Gastrocnemius medialis (tissue), 4 donors: ENCODE measurements around the gene RRAGC. TPM values are rescaled to one million over a fixed set of nuclear protein-coding genes. Genes with fewer than 3 reads are reported as not detected.

Experiments
- ATAC-seq, 2 donors: fragments of 150-250 bp; one replicate each; pipeline ENCODE4 v1.9.1; 2016
- DNase-seq, 2 donors: peaks; one replicate each; pipeline ENCODE4 v3.0.0-alpha.2; 2019
- H3K27ac ChIP-seq, 4 donors: fragments of 200-600 bp; sonication (generic); 1 replicate in 1 of 4; 2 replicates in 3 of 4; pipeline ENCODE4 v1.5.1; 2016 to 2018; ENCODE audit warnings: mild to moderate bottlenecking in 2 of 4, moderate library complexity in 1 of 4
- H3K27me3 ChIP-seq, 3 donors: fragments of 200-600 bp; sonication (generic) in 2 of 3; 1 replicate in 1 of 3; 2 replicates in 2 of 3; pipeline versions ENCODE4 v1.5.1 to v1.6.0; 2016 to 2019; ENCODE audit warnings: mild to moderate bottlenecking in 1 of 3, moderate library complexity in 1 of 3
- H3K36me3 ChIP-seq, 2 donors: fragments of 200-600 bp; sonication (generic) in 1 of 2; one replicate each; pipeline ENCODE4 v1.5.1; 2017 to 2018
- H3K4me1 ChIP-seq, 2 donors: fragments of 200-600 bp; sonication (generic) in 1 of 2; one replicate each; pipeline ENCODE4 v1.5.1; 2016 to 2017; ENCODE audit warnings: mild to moderate bottlenecking in 2 of 2
- H3K4me3 ChIP-seq, 4 donors: fragments of 200-600 bp; sonication (generic) in 3 of 4; 1 replicate in 1 of 4; 2 replicates in 3 of 4; pipeline ENCODE4 v1.5.1; 2016 to 2019; ENCODE audit warnings: mild to moderate bottlenecking in 2 of 4
- H3K9me3 ChIP-seq, 3 donors: fragments of 200-600 bp; sonication (generic) in 2 of 3; 1 replicate in 1 of 3; 2 replicates in 2 of 3; pipeline ENCODE4 v1.5.1; 2016 to 2019
- CTCF ChIP-seq, 5 experiments: fragments of 450-650 bp in 3 of 5; fragments of 200-600 bp in 2 of 5; sonication (generic) in 2 of 5; IDR thresholded peaks in 4 of 5; conservative IDR thresholded peaks in 1 of 5; 1 replicate in 4 of 5; 2 replicates in 1 of 5; pipeline ENCODE4 v1.5.1; 2016 to 2019; ENCODE audit warnings: antibody characterized with exemption in 5 of 5, mild to moderate bottlenecking in 3 of 5, moderate library complexity in 3 of 5
- POLR2A ChIP-seq, 2 donors: fragments of 450-650 bp; IDR thresholded peaks; one replicate each; pipeline ENCODE4 v1.6.1; 2017; ENCODE audit warnings: antibody characterized with exemption in 2 of 2, mild to moderate bottlenecking in 2 of 2, moderate library complexity in 2 of 2
- in situ Hi-C, 4 donors: fragments of 200-750 bp; cut with MboI; loops; one replicate each; pipeline versions ENCODE4 v1.15.0 to v1.8.0; 2017; ENCODE audit warnings: low sequenced_read_pairs in 4 of 4
- intact Hi-C: fragments of 100-400 bp; cut with DNase I; formaldehyde crosslinking; loops from one replicate; pipeline ENCODE4 v1.15.1; 2023; ENCODE audit warnings: low total_unique reads
- total RNA-seq, 4 donors: library from RNA; depleted of rRNA; stranded (reverse); fragments of >200 nt; gene quantifications; one replicate each; pipeline versions ENCODE4 v1.1.0 to v1.2.3, GENCODE V29; 2016

The RRAGC gene
- total RNA-seq, 4 donors from 2014 or later, result 8.0 to 15.5 (median 11.2) TPM

GRCh38 chr1:38788341-38789336 is 70.9 kb downstream of the RRAGC start:
- no peak for ATAC-seq
- Histone ChIP-seq H3K27me3 (peaks cover 27 to 46% (median 46%) of the 10 kb centered on the region in 3 donors), H3K36me3 (no peaks in the 10 kb centered on the region), H3K4me3 (no peak overlapping the region), H3K4me1 (no peaks in the 10 kb centered on the region), H3K27ac (no peak overlapping the region), H3K9me3 (no peaks in the 10 kb centered on the region)
- intact Hi-C loops, result no loop called here
- no peak for DNase-seq
- TF ChIP-seq POLR2A (IDR thresholded peaks at IDR 0.05), result no peak
- TF ChIP-seq CTCF (IDR thresholded peaks at IDR 0.05 in 4 of 5, conservative IDR thresholded peaks at IDR 0.05 in 1 of 5), result no peak
- in situ Hi-C loops, result no loop called here

Other genes with a start within 250 kb of the RRAGC start
- 10 to 100 TPM in 3 of 4 donors, 1 to 10 TPM in 1; 9.8 to 22.3 (median 13.5) TPM for gene MYCBP, start 13.6 kb upstream of the RRAGC start, total RNA-seq
- gene GJA9, start 21.8 kb upstream of the RRAGC start, total RNA-seq, result not detected
- gene RHBDL2, start 82.1 kb upstream of the RRAGC start, total RNA-seq, result not detected
- gene AKIRIN1, start 131.5 kb upstream of the RRAGC start, total RNA-seq, result 10 to 100 TPM; 28.2 to 46.0 (median 34.2) TPM
- 100 to 1,000 TPM; 603 to 976 (median 911) TPM for gene NDUFS5, start 166.6 kb upstream of the RRAGC start, total RNA-seq